ENCODE data around the gene IGFBP5.

The IGFBP5 gene

DNA sequence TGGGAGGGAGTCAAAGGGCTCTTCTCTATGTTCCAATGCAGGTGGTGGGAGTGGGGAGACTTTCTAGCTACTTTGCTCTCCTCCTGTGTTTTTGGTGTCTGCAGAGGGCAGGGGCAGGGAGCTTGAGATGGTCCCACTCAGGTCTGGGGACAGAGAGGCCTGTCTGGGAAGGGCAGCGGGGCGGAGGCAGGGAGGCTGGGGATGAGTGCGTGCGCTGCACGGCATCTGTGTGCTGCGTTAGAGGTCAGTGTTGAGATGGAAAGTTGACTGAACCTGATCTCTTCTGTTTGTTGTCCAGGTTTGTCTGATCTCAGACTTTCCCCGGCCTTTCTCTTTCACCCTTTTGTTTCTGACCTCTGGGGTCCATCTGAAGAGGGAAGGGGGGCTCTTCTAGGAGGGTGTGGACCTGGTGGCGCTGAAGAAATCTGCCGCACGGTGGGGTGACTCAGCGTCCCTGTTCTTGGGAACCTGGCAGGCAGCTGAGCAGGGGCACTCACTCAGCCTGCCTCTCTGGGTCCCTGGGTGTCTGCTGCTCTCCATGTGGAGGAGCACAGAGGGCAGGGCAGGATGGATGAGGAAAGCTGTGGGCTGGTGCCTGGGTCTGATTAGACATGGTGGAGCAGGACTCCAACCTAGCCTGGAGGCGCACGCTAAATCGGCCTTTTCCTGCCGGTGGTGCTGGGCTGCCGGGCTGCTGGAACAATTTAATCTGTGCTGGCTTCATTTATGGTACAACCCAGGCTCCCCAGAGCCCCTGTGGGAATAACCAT, 38.1 kb downstream of the IGFBP5 start:
- TF ChIP-seq GABPA (IDR thresholded peaks at IDR 0.05; ENCODE audit: low read depth) (no peak), SPI1 (IDR thresholded peaks at IDR 0.05; ENCODE audit: borderline replicate concordance, low read depth) (no peak), POLR2AphosphoS5 (IDR thresholded peaks at IDR 0.05; ENCODE audit: low read depth) (no peak)
- TF ChIP-seq, protein P1, sequence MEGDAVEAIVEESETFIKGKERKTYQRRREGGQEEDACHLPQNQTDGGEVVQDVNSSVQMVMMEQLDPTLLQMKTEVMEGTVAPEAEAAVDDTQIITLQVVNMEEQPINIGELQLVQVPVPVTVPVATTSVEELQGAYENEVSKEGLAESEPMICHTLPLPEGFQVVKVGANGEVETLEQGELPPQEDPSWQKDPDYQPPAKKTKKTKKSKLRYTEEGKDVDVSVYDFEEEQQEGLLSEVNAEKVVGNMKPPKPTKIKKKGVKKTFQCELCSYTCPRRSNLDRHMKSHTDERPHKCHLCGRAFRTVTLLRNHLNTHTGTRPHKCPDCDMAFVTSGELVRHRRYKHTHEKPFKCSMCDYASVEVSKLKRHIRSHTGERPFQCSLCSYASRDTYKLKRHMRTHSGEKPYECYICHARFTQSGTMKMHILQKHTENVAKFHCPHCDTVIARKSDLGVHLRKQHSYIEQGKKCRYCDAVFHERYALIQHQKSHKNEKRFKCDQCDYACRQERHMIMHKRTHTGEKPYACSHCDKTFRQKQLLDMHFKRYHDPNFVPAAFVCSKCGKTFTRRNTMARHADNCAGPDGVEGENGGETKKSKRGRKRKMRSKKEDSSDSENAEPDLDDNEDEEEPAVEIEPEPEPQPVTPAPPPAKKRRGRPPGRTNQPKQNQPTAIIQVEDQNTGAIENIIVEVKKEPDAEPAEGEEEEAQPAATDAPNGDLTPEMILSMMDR (IDR thresholded peaks at IDR 0.05; ENCODE audit: insufficient read depth, low read length): no peak
- TF ChIP-seq, protein P2, sequence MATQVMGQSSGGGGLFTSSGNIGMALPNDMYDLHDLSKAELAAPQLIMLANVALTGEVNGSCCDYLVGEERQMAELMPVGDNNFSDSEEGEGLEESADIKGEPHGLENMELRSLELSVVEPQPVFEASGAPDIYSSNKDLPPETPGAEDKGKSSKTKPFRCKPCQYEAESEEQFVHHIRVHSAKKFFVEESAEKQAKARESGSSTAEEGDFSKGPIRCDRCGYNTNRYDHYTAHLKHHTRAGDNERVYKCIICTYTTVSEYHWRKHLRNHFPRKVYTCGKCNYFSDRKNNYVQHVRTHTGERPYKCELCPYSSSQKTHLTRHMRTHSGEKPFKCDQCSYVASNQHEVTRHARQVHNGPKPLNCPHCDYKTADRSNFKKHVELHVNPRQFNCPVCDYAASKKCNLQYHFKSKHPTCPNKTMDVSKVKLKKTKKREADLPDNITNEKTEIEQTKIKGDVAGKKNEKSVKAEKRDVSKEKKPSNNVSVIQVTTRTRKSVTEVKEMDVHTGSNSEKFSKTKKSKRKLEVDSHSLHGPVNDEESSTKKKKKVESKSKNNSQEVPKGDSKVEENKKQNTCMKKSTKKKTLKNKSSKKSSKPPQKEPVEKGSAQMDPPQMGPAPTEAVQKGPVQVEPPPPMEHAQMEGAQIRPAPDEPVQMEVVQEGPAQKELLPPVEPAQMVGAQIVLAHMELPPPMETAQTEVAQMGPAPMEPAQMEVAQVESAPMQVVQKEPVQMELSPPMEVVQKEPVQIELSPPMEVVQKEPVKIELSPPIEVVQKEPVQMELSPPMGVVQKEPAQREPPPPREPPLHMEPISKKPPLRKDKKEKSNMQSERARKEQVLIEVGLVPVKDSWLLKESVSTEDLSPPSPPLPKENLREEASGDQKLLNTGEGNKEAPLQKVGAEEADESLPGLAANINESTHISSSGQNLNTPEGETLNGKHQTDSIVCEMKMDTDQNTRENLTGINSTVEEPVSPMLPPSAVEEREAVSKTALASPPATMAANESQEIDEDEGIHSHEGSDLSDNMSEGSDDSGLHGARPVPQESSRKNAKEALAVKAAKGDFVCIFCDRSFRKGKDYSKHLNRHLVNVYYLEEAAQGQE (IDR thresholded peaks at IDR 0.05; ENCODE audit: insufficient replicate concordance, low read depth): no peak
- DNase-seq (ENCODE audit: low read depth in 1 of 2, low spot score in 1 of 2): no peak
- H3K27ac ChIP-seq (replicated peaks): no peak overlapping the region

DNA sequence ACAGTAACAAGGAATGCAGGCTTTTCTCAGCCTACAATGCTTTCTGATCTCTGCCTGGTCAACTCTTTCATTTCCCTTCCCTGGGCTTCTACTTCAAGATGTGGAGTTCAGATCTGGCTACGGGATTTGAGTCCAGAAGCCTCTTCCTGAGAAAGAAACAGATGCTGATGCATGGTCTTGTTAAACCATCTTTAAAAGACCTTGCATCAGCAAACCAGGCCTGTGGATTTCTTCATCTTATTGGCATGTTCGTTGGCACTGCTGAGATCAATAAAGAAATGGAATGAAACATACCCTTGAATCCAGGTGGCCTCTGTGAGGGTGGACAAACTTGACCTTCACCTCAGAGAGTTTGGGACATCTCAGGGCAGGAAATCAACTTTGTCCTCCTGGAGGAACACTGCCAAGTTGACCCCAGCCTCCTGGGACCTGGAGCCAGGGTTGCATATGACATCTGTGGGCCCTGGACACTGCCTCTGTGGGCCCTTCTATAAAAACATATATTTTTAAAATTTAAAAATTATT, 40.8 kb downstream of the IGFBP5 start:
- Histone ChIP-seq H3K4me3 (replicated peaks; ENCODE audit: insufficient read depth, low read length) (no peak overlapping the region), H3K27ac (replicated peaks) (no peak overlapping the region), H3K27me3 (ENCODE audit: insufficient read depth, poor library complexity, severe bottlenecking) (peaks cover 2% of the 10 kb centered on the region)
- no peak for DNase-seq (ENCODE audit: low read depth in 1 of 2, low spot score in 1 of 2)
- TF ChIP-seq POLR2AphosphoS5 (IDR thresholded peaks at IDR 0.05; ENCODE audit: low read depth) (no peak), GABPA (IDR thresholded peaks at IDR 0.05; ENCODE audit: low read depth) (no peak), SPI1 (IDR thresholded peaks at IDR 0.05; ENCODE audit: borderline replicate concordance, low read depth) (no peak)
- TF ChIP-seq, protein P2 (IDR thresholded peaks at IDR 0.05; ENCODE audit: insufficient replicate concordance, low read depth): no peak
- TF ChIP-seq, protein P1 (IDR thresholded peaks at IDR 0.05; ENCODE audit: insufficient read depth, low read length): no peak

More for the DNA sequence above, 38.1 kb downstream of the IGFBP5 start:
- Histone ChIP-seq H3K27me3 (ENCODE audit: insufficient read depth, poor library complexity, severe bottlenecking) (peaks cover 2% of the 10 kb centered on the region), H3K4me3 (replicated peaks; ENCODE audit: insufficient read depth, low read length) (no peak overlapping the region)

DNA sequence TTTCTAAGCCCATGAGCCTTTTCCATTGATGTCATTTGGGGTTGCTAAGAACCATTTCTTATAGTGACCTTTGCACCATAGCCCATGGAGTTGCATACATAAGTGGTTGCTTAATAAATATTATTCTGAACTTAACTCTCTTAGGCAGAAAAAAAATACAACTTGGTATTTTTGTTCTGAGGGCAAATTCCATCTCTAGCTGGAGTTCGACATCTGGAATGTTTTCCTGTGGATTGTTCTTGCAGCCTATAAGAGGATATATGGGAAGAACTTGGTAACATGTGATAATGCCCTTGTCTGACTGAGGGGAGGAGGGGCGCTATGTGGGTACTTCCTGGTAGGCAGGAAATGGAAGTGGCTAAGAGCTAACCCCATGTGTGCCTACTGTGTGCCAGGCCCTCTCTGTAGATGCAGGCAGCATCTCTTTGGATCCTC, 41.4 kb downstream of the IGFBP5 start:
- H3K27ac ChIP-seq (replicated peaks): no peak overlapping the region
- peaks cover 2% of the 10 kb centered on the region for H3K27me3 ChIP-seq (ENCODE audit: insufficient read depth, poor library complexity, severe bottlenecking)
- no peak overlapping the region for H3K4me3 ChIP-seq (replicated peaks; ENCODE audit: insufficient read depth, low read length)
- TF ChIP-seq, protein P1 (IDR thresholded peaks at IDR 0.05; ENCODE audit: insufficient read depth, low read length): no peak
- TF ChIP-seq SPI1 (IDR thresholded peaks at IDR 0.05; ENCODE audit: borderline replicate concordance, low read depth): no peak
- TF ChIP-seq GABPA (IDR thresholded peaks at IDR 0.05; ENCODE audit: low read depth): no peak
- no peak for TF ChIP-seq POLR2AphosphoS5 (IDR thresholded peaks at IDR 0.05; ENCODE audit: low read depth)
- TF ChIP-seq, protein P2 (IDR thresholded peaks at IDR 0.05; ENCODE audit: insufficient replicate concordance, low read depth): no peak
- DNase-seq (ENCODE audit: low read depth in 1 of 2, low spot score in 1 of 2): no peak
